HK-2 (cell line): ENCODE data around the gene TRIOBP.

Experiments
- DNase-seq: peaks from one replicate; pipeline ENCODE4 v3.0.0-alpha.2; 2018; ENCODE audit not compliant: unreplicated experiment

Gene TRIOBP

GRCh38 chr22:37805810-37806277 lies 109.0 kb downstream of the TRIOBP start:
- no peak for DNase-seq

GRCh38 chr22:37806409-37807333 lies 109.8 kb downstream of the TRIOBP start:
- DNase-seq: no peak

- peak; percentile 93 for DNase-seq
These were observed 110.8 kb downstream of the TRIOBP start, which contains the start of gene GCAT for GRCh38 chr22:37807410-37808293. Gene GCAT (plus strand): TSS chr22:37807934. CDS start chr22:37807968, 34 bp downstream.

- DNase-seq: no peak
These were observed 111.4 kb downstream of the TRIOBP start for GRCh38 chr22:37808294-37808657.

- DNase-seq: no peak
These were observed 113.0 kb downstream of the TRIOBP start for GRCh38 chr22:37809672-37810333.

- no peak for DNase-seq
These were observed 115.0 kb downstream of the TRIOBP start for GRCh38 chr22:37811867-37812266.

- no peak for DNase-seq
These were observed 116.2 kb downstream of the TRIOBP start for GRCh38 chr22:37812869-37813678.

- DNase-seq: no peak
These were observed 118.7 kb downstream of the TRIOBP start for GRCh38 chr22:37815593-37815992.

GRCh38 chr22:37816543-37817180 lies 119.8 kb downstream of the TRIOBP start:
- DNase-seq: no peak

- DNase-seq: peak; percentile 86
These were observed 121.0 kb downstream of the TRIOBP start for GRCh38 chr22:37817705-37818408.

GRCh38 chr22:37818409-37819104 lies 121.7 kb downstream of the TRIOBP start:
- DNase-seq: no peak

GRCh38 chr22:37819105-37819433 lies 122.2 kb downstream of the TRIOBP start:
- DNase-seq: no peak

- no peak for DNase-seq
These were observed 123.5 kb downstream of the TRIOBP start for GRCh38 chr22:37820350-37820749.

- no peak for DNase-seq
These were observed 125.4 kb downstream of the TRIOBP start for GRCh38 chr22:37822079-37822833.

GRCh38 chr22:37823134-37823985 lies 126.5 kb downstream of the TRIOBP start, which contains the start of gene GALR3:
Gene GALR3 (plus strand): TSS chr22:37823382. CDS start chr22:37823407, 25 bp downstream.
- no peak for DNase-seq

- DNase-seq: no peak
These were observed 128.1 kb downstream of the TRIOBP start for GRCh38 chr22:37824674-37825641.
